HepG2 (cell line): ENCODE results near the gene DDT. TPM values are rescaled to one million over a fixed set of nuclear protein-coding genes. Genes with fewer than 3 reads are reported as not detected.

Experiments used
- BORCS8-MEF2B ChIP-seq: sonication (generic); formaldehyde crosslinking; IDR thresholded peaks from 2 replicates; pipeline ENCODE4 v1.8.0; 2022; ENCODE audit warnings: mild to moderate bottlenecking, missing genetic modification reagents
- FOXC1 ChIP-seq: sonication (generic); formaldehyde crosslinking; IDR thresholded peaks from 2 replicates; pipeline ENCODE4 v1.8.0; 2022; ENCODE audit warnings: mild to moderate bottlenecking, missing genetic modification reagents, borderline replicate concordance
- HMGXB3 ChIP-seq: sonication (generic); formaldehyde crosslinking; IDR thresholded peaks from 2 replicates; pipeline ENCODE4 v1.4.0; 2020; ENCODE audit warnings: missing genetic modification reagents, borderline replicate concordance
- JARID2 ChIP-seq: sonication (generic); formaldehyde crosslinking; IDR thresholded peaks from 2 replicates; pipeline ENCODE4 v1.8.1; 2023; ENCODE audit warnings: missing genetic modification reagents, inconsistent platforms; ENCODE audit not compliant: insufficient replicate concordance
- NFYC ChIP-seq: IDR thresholded peaks from 2 replicates; pipeline ENCODE4 v1.6.1; 2016; ENCODE audit warnings: missing genetic modification reagents, missing compliant biosample characterization
- NR2F1 ChIP-seq, 2 experiments: fragments of 450-650 bp in 1 of 2; formaldehyde crosslinking in 1 of 2; IDR thresholded peaks; 2 replicates each; pipeline versions ENCODE4 v1.5.0 to v1.6.1; 2016 to 2020; ENCODE audit warnings: mild to moderate bottlenecking in 1 of 2, missing compliant biosample characterization in 1 of 2, missing genetic modification reagents in 1 of 2, moderate library complexity in 1 of 2
- SNAI1 ChIP-seq: sonication (generic); formaldehyde crosslinking; IDR thresholded peaks from 2 replicates; pipeline ENCODE4 v1.5.0; 2020; ENCODE audit warnings: mild to moderate bottlenecking, missing genetic modification reagents, borderline replicate concordance
- ZBTB40 ChIP-seq, 2 experiments: fragments of 450-650 bp in 1 of 2; sonication (generic) in 1 of 2; formaldehyde crosslinking in 1 of 2; IDR thresholded peaks; 2 replicates each; pipeline versions ENCODE4 v1.6.1 to v1.8.0; 2016 to 2022; ENCODE audit warnings: antibody characterized with exemption in 1 of 2, mild to moderate bottlenecking in 1 of 2, missing genetic modification reagents in 1 of 2
- ZNF251 ChIP-seq: sonication (generic); formaldehyde crosslinking; IDR thresholded peaks from 2 replicates; pipeline ENCODE4 v1.9.0; 2021; ENCODE audit warnings: mild to moderate bottlenecking, missing genetic modification reagents
- ZNF414 ChIP-seq: sonication (generic); formaldehyde crosslinking; IDR thresholded peaks from 2 replicates; pipeline ENCODE4 v1.5.0; 2020; ENCODE audit warnings: missing genetic modification reagents
- ZSCAN5A ChIP-seq: sonication (generic); formaldehyde crosslinking; IDR thresholded peaks from 2 replicates; pipeline ENCODE4 v1.8.0; 2022; ENCODE audit warnings: mild to moderate bottlenecking, missing genetic modification reagents, borderline replicate concordance
- polyA plus RNA-seq, 8 experiments: library from polyadenylated mRNA; depleted of rRNA in 3 of 8; stranded (reverse) in 7 of 8; unstranded in 1 of 8; fragments of >200 nt; fragmentation: Illumina TruSeq in 4 of 8; extraction: Trizol in 4 of 8; gene quantifications; 2 replicates each; pipeline versions ENCODE4 v1.2.1 to v1.2.3, GENCODE V29; 2011 to 2016; ENCODE audit warnings: low read depth in 4 of 8, missing spikeins in 1 of 8, mixed read lengths in 1 of 8; ENCODE audit not compliant: insufficient read depth in 1 of 8
- total RNA-seq, 5 experiments: library from RNA; depleted of rRNA; stranded (reverse); fragments of >200 nt; fragmentation: Illumina TruSeq; extraction: Trizol; gene quantifications; 2 replicates each; pipeline ENCODE4 v1.2.3, GENCODE V29; 2016; ENCODE audit warnings: low read depth in 1 of 5

The DDT gene
- total and polyA plus RNA-seq, 2 of the 13 experiments (the other 11 are each of a cell fraction or from before 2014, with no cell fraction given) = 143 to 181 TPM

- TF ChIP-seq ZSCAN5A (CRISPR knock-in tag) = no peak
- TF ChIP-seq FOXC1 (CRISPR knock-in tag) = no peak
- TF ChIP-seq JARID2 = no peak
- TF ChIP-seq NR2F1 (CRISPR knock-in tag; IDR thresholded peaks at IDR 0.05) = 0 out of 4 replicates have a peak, but pooled peaks of 1 of the 2 experiments have one; percentile 6
- TF ChIP-seq ZBTB40 (IDR thresholded peaks at IDR 0.05) = no peak
- TF ChIP-seq ZBTB40 (CRISPR knock-in tag; IDR thresholded peaks at IDR 0.05) = no peak
- no peak for TF ChIP-seq HMGXB3
- peak; percentile 5; the same call in 1 of the 2 replicates for TF ChIP-seq BORCS8-MEF2B (CRISPR knock-in tag)
- 0 out of 2 replicates have a peak, but pooled peaks have one; percentile 21 for TF ChIP-seq SNAI1 (CRISPR knock-in tag)
- TF ChIP-seq NFYC (CRISPR knock-in tag) = no peak
- 0 out of 2 replicates have a peak, but pooled peaks have one; percentile 78 for TF ChIP-seq ZNF414 (CRISPR knock-in tag)
- no peak for TF ChIP-seq ZNF251 (CRISPR knock-in tag)
Measured at GRCh38 chr22:24008381-24009226, 34.4 kb upstream of the DDT start (continued).
